Measurements from ENCODE around the gene HSP90B1.
A peak's percentile ranks its signal among the peaks of the same experiment; 100 is the strongest.

The HSP90B1 gene

DNA sequence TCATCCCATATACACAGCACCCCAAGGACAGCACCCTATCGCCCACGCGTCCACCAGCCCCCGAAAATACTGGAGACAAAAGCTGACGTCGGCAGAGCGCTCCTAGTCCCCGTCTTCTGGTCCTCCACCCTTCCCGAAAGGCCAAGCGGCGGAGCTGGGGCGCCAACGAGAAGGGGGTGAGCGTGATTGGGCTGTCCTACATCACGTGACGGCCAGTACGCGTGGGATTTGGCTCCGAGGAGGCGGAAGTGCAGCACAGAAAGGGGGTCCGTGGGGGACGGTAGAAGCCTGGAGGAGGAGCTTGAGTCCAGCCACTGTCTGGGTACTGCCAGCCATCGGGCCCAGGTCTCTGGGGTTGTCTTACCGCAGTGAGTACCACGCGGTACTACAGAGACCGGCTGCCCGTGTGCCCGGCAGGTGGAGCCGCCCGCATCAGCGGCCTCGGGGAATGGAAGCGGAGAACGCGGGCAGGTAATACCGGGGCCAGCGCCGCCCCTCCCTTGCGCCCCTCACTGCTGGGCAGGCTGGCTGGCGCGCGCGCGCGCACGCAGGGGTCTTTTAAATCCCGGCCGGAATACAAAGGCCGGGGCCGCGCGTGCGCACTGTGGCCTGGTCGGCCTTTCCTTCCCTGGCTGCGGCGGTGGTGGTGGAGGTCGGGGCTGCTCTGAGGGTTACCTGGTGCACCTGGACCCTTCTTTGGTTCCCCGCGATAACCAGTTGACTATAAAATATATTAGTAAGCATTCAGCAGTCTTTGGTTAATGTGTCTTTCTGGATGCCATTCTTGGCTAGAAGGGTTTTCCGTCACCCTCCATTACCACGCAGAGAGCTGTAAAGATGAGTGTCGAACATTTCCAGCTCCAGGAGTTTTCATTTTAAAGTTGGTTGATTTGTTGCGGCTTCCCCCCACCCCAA, 35.6 kb downstream of the HSP90B1 start, which contains the start of gene TDG (continued):
- TF ChIP-seq, protein P1, sequence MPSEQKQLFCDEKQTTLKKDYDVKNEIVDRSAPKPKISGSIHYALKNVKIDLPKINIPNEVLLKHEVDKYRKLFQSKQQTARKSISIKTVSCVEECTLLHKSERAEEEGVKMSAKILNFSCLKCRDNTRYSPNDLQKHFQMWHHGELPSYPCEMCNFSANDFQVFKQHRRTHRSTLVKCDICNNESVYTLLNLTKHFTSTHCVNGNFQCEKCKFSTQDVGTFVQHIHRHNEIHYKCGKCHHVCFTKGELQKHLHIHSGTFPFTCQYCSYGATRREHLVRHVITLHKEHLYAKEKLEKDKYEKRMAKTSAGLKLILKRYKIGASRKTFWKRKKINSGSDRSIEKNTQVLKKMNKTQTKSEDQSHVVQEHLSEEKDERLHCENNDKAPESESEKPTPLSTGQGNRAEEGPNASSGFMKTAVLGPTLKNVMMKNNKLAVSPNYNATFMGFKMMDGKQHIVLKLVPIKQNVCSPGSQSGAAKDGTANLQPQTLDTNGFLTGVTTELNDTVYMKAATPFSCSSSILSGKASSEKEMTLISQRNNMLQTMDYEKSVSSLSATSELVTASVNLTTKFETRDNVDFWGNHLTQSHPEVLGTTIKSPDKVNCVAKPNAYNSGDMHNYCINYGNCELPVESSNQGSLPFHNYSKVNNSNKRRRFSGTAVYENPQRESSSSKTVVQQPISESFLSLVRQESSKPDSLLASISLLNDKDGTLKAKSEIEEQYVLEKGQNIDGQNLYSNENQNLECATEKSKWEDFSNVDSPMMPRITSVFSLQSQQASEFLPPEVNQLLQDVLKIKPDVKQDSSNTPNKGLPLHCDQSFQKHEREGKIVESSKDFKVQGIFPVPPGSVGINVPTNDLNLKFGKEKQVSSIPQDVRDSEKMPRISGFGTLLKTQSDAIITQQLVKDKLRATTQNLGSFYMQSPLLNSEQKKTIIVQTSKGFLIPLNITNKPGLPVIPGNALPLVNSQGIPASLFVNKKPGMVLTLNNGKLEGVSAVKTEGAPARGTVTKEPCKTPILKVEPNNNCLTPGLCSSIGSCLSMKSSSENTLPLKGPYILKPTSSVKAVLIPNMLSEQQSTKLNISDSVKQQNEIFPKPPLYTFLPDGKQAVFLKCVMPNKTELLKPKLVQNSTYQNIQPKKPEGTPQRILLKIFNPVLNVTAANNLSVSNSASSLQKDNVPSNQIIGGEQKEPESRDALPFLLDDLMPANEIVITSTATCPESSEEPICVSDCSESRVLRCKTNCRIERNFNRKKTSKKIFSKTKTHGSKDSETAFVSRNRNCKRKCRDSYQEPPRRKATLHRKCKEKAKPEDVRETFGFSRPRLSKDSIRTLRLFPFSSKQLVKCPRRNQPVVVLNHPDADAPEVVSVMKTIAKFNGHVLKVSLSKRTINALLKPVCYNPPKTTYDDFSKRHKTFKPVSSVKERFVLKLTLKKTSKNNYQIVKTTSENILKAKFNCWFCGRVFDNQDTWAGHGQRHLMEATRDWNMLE (tag by site-specific recombination; conservative IDR thresholded peaks at IDR 0.05; ENCODE audit: low read depth) = peak; percentile 42; the same call in 1 of the 2 replicates
- TF ChIP-seq ZNF112 (tag by site-specific recombination; IDR thresholded peaks at IDR 0.05) = no peak
- no peak; the same call in 1 of the 2 replicates for TF ChIP-seq WT1 (tag by site-specific recombination; IDR thresholded peaks at IDR 0.05)
- TF ChIP-seq ZBTB21 (tag by site-specific recombination; IDR thresholded peaks at IDR 0.05) = peak; percentile 41; the same call in 1 of the 2 replicates
- TF ChIP-seq RBAK (tag by site-specific recombination; IDR thresholded peaks at IDR 0.05) = no peak
- no peak for TF ChIP-seq ZNF16 (tag by site-specific recombination; IDR thresholded peaks at IDR 0.05; ENCODE audit: low read depth)
- no peak for TF ChIP-seq ZNF350 (tag by site-specific recombination; IDR thresholded peaks at IDR 0.05)
- no peak for TF ChIP-seq ZNF433 (tag by site-specific recombination; IDR thresholded peaks at IDR 0.05; ENCODE audit: low read depth)
- no peak for TF ChIP-seq ZNF341 (tag by site-specific recombination; IDR thresholded peaks at IDR 0.05; ENCODE audit: low read depth)
- no peak for TF ChIP-seq ZNF776 (tag by site-specific recombination; IDR thresholded peaks at IDR 0.05; ENCODE audit: borderline replicate concordance)
- no peak for TF ChIP-seq ZNF701 (tag by site-specific recombination; IDR thresholded peaks at IDR 0.05)
- no peak for TF ChIP-seq HOXC10 (CRISPR knock-in tag; IDR thresholded peaks at IDR 0.05)
- TF ChIP-seq ZNF221 (tag by site-specific recombination; IDR thresholded peaks at IDR 0.05; ENCODE audit: borderline replicate concordance) = no peak
- TF ChIP-seq ZNF184 (tag by site-specific recombination; IDR thresholded peaks at IDR 0.05) = no peak
- no peak for TF ChIP-seq ZNF623 (tag by site-specific recombination; IDR thresholded peaks at IDR 0.05)
- no peak for TF ChIP-seq ZNF366 (tag by site-specific recombination; conservative IDR thresholded peaks at IDR 0.05)
- peak; percentile 85; the same call in 1 of the 2 replicates for TF ChIP-seq ZSCAN30 (tag by site-specific recombination; IDR thresholded peaks at IDR 0.05)
- no peak for TF ChIP-seq ZNF133 (tag by site-specific recombination; IDR thresholded peaks at IDR 0.05)
- TF ChIP-seq GFI1B (tag by site-specific recombination; IDR thresholded peaks at IDR 0.05) = no peak
- TF ChIP-seq HOXA7 (CRISPR knock-in tag; IDR thresholded peaks at IDR 0.05; ENCODE audit: borderline replicate concordance) = no peak
- TF ChIP-seq ZNF302 (tag by site-specific recombination; IDR thresholded peaks at IDR 0.05; ENCODE audit: low read depth) = no peak
- TF ChIP-seq ZNF202 (tag by site-specific recombination; IDR thresholded peaks at IDR 0.05; ENCODE audit: borderline replicate concordance) = no peak
- TF ChIP-seq ZNF23 (tag by site-specific recombination; IDR thresholded peaks at IDR 0.05; ENCODE audit: borderline replicate concordance) = no peak
- peak; percentile 80 for TF ChIP-seq ZNF610 (tag by site-specific recombination; IDR thresholded peaks at IDR 0.05; ENCODE audit: borderline replicate concordance)
- no peak for TF ChIP-seq ZNF558 (tag by site-specific recombination; IDR thresholded peaks at IDR 0.05)
- TF ChIP-seq ZXDB (tag by site-specific recombination; IDR thresholded peaks at IDR 0.05) = peak; percentile 95
- no peak for TF ChIP-seq IKZF3 (tag by site-specific recombination; IDR thresholded peaks at IDR 0.05)
- TF ChIP-seq ZBTB7A (tag by site-specific recombination; IDR thresholded peaks at IDR 0.05; ENCODE audit: low read depth) = no peak
- no peak for TF ChIP-seq ZNF266 (tag by site-specific recombination; IDR thresholded peaks at IDR 0.05; ENCODE audit: low read depth)
- TF ChIP-seq ZNF529 (tag by site-specific recombination; IDR thresholded peaks at IDR 0.05; ENCODE audit: insufficient replicate concordance) = no peak
- TF ChIP-seq ZNF837 (tag by site-specific recombination; IDR thresholded peaks at IDR 0.05) = no peak
- TF ChIP-seq, protein P2, sequence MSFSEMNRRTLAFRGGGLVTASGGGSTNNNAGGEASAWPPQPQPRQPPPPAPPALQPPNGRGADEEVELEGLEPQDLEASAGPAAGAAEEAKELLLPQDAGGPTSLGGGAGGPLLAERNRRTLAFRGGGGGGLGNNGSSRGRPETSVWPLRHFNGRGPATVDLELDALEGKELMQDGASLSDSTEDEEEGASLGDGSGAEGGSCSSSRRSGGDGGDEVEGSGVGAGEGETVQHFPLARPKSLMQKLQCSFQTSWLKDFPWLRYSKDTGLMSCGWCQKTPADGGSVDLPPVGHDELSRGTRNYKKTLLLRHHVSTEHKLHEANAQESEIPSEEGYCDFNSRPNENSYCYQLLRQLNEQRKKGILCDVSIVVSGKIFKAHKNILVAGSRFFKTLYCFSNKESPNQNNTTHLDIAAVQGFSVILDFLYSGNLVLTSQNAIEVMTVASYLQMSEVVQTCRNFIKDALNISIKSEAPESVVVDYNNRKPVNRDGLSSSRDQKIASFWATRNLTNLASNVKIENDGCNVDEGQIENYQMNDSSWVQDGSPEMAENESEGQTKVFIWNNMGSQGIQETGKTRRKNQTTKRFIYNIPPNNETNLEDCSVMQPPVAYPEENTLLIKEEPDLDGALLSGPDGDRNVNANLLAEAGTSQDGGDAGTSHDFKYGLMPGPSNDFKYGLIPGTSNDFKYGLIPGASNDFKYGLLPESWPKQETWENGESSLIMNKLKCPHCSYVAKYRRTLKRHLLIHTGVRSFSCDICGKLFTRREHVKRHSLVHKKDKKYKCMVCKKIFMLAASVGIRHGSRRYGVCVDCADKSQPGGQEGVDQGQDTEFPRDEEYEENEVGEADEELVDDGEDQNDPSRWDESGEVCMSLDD (tag by site-specific recombination; IDR thresholded peaks at IDR 0.05) = peak; percentile 100
- peak; percentile 74 for TF ChIP-seq ZNF629 (tag by site-specific recombination; IDR thresholded peaks at IDR 0.05)
- peak; percentile 59; the same call in 1 of the 2 replicates for TF ChIP-seq ZNF394 (tag by site-specific recombination; IDR thresholded peaks at IDR 0.05; ENCODE audit: borderline replicate concordance)
